OCI-LY3 (cell line): ENCODE data around the gene AMELX.

ENCODE experiments used
- CTCF ChIP-seq: fragments of 200-600, 300-600 bp; sonication (generic); IDR thresholded peaks from 2 replicates; pipeline ENCODE4 v1.5.1; 2014; ENCODE audit warnings: antibody characterized with exemption, low read length, low read depth
- EZH2phosphoT487 ChIP-seq: fragments of 200-600 bp; shearing (Covaris generic); IDR thresholded peaks from 2 replicates; pipeline ENCODE4 v1.6.1; 2018; ENCODE audit warnings: antibody characterized with exemption, mixed run types, low read depth

GRCh38 chrX:11290416-11291102 is 2.7 kb upstream of the AMELX start:
- TF ChIP-seq CTCF: no peak
- TF ChIP-seq EZH2phosphoT487: no peak
